Mesenchymal stem cell (in vitro differentiated cells and primary cell): ENCODE results near the gene ARHGEF4.

Experiments used
- DNase-seq: peaks from one replicate; pipeline ENCODE4 v3.0.0-alpha.2; 2013
- H2AFZ ChIP-seq: one replicate; pipeline ENCODE4 v1.6.1; 2013; ENCODE audit warnings: low read depth, mild to moderate bottlenecking, control low read depth, inconsistent platforms, low read length, moderate library complexity
- H2AK5ac ChIP-seq: 2 replicates; pipeline ENCODE4 v1.6.1; 2013; ENCODE audit warnings: low read length, moderate library complexity, mild to moderate bottlenecking, inconsistent platforms; ENCODE audit not compliant: severe bottlenecking
- H2BK120ac ChIP-seq: one replicate; pipeline ENCODE4 v1.6.1; 2013; ENCODE audit warnings: low read depth, mild to moderate bottlenecking, inconsistent platforms, low read length, moderate library complexity
- H2BK12ac ChIP-seq, 2 experiments: one replicate each; pipeline ENCODE4 v1.6.1; 2013; ENCODE audit warnings: inconsistent platforms in 2 of 2, low read length in 2 of 2, mild to moderate bottlenecking in 2 of 2, moderate library complexity in 2 of 2, control low read depth in 1 of 2
- H2BK15ac ChIP-seq: one replicate; pipeline ENCODE4 v1.6.1; 2013; ENCODE audit warnings: mild to moderate bottlenecking, low read depth, inconsistent platforms; ENCODE audit not compliant: poor library complexity, severe bottlenecking
- H2BK5ac ChIP-seq: 2 replicates; pipeline ENCODE4 v1.6.1; 2013; ENCODE audit warnings: low read depth, mild to moderate bottlenecking, low read length, control low read depth, inconsistent platforms; ENCODE audit not compliant: poor library complexity, severe bottlenecking
- H3K14ac ChIP-seq, 2 experiments: one replicate each; pipeline ENCODE4 v1.6.1; 2013; ENCODE audit warnings: inconsistent platforms in 2 of 2, low read length in 2 of 2, control low read depth in 1 of 2, mild to moderate bottlenecking in 1 of 2, moderate library complexity in 1 of 2
- H3K18ac ChIP-seq, 2 experiments: one replicate each; pipeline ENCODE4 v1.6.1; 2013; ENCODE audit warnings: inconsistent platforms in 2 of 2, low read length in 2 of 2, control low read depth in 1 of 2, low read depth in 1 of 2, mild to moderate bottlenecking in 1 of 2
- H3K23ac ChIP-seq, 2 experiments: one replicate each; pipeline ENCODE4 v1.6.1; 2013; ENCODE audit warnings: inconsistent platforms in 2 of 2, low read length in 2 of 2, mild to moderate bottlenecking in 2 of 2, moderate library complexity in 2 of 2, control low read depth in 1 of 2
- H3K27ac ChIP-seq: 2 replicates; pipeline ENCODE4 v1.5.1; 2013; ENCODE audit warnings: mild to moderate bottlenecking, moderate library complexity, low read length, control low read depth, inconsistent platforms; ENCODE audit not compliant: poor library complexity, severe bottlenecking
- H3K27me3 ChIP-seq, 2 experiments: 2 replicates each; pipeline versions ENCODE4 v1.6.1 to v1.7.0; 2013; ENCODE audit warnings: low read length in 2 of 2, mild to moderate bottlenecking in 2 of 2, moderate library complexity in 2 of 2, control low read depth in 1 of 2, inconsistent platforms in 1 of 2; ENCODE audit not compliant: control insufficient read depth in 1 of 2, insufficient read depth in 1 of 2
- H3K36me3 ChIP-seq, 2 experiments: 2 replicates each; pipeline versions ENCODE4 v1.6.1 to v1.7.0; 2013; ENCODE audit warnings: low read length in 2 of 2, control low read depth in 1 of 2, inconsistent platforms in 1 of 2, low read depth in 1 of 2, mild to moderate bottlenecking in 1 of 2; ENCODE audit not compliant: insufficient read depth in 2 of 2, control insufficient read depth in 1 of 2
- H3K4ac ChIP-seq, 2 experiments: one replicate each; pipeline ENCODE4 v1.6.1; 2013; ENCODE audit warnings: inconsistent platforms in 2 of 2, low read length in 2 of 2, mild to moderate bottlenecking in 2 of 2, moderate library complexity in 2 of 2, control low read depth in 1 of 2, low read depth in 1 of 2
- H3K4me1 ChIP-seq: 2 replicates; pipeline ENCODE4 v1.6.1; 2013; ENCODE audit warnings: low read depth, low read length, control low read depth; ENCODE audit not compliant: control insufficient read depth, insufficient read depth
- H3K4me2 ChIP-seq: 2 replicates; pipeline ENCODE4 v1.6.1; 2013; ENCODE audit warnings: low read length, mild to moderate bottlenecking, inconsistent platforms; ENCODE audit not compliant: poor library complexity, severe bottlenecking
- H3K4me3 ChIP-seq, 2 experiments: 2 replicates each; pipeline versions ENCODE4 v1.5.1 to v1.7.0; 2013; ENCODE audit warnings: low read length in 2 of 2, mild to moderate bottlenecking in 2 of 2, control low read depth in 1 of 2, low read depth in 1 of 2; ENCODE audit not compliant: insufficient read depth in 1 of 2
- H3K79me1 ChIP-seq: replicated peaks from 2 replicates; pipeline ENCODE4 v1.6.1; 2013; ENCODE audit warnings: mild to moderate bottlenecking, control low read depth, low read length, inconsistent platforms; ENCODE audit not compliant: poor library complexity, severe bottlenecking
- H3K9ac ChIP-seq: 2 replicates; pipeline ENCODE4 v1.7.0; 2013; ENCODE audit warnings: mild to moderate bottlenecking, low read length, moderate library complexity
- H3K9me3 ChIP-seq: 2 replicates; pipeline ENCODE4 v1.7.0; 2013; ENCODE audit warnings: mild to moderate bottlenecking, low read length; ENCODE audit not compliant: control insufficient read depth
- H4K8ac ChIP-seq: one replicate; pipeline ENCODE4 v1.6.1; 2013; ENCODE audit warnings: inconsistent platforms, mild to moderate bottlenecking, low read length, moderate library complexity
- H4K91ac ChIP-seq: one replicate; pipeline ENCODE4 v1.6.1; 2013; ENCODE audit warnings: mild to moderate bottlenecking, low read length, inconsistent platforms
- WGBS: methylation state at CpG from one replicate; pipeline ENCODE4 v1.1.7; 2013; ENCODE audit warnings: mixed read lengths; 5-methylcytosine and 5-hydroxymethylcytosine counted together

Gene ARHGEF4

GRCh38 chr2:131046028-131046917 lies 209.6 kb downstream of the ARHGEF4 start:
- Histone ChIP-seq H3K4ac (no peak overlapping the region), H2AK5ac (no peak overlapping the region), H2BK120ac (no peak overlapping the region), H3K9ac (no peak overlapping the region), H3K4me3 (no peak overlapping the region), H3K36me3 (peaks cover 55 to 69% of the 10 kb centered on the region in 2 experiments), H3K4me1 (peaks cover 8% of the 10 kb centered on the region), H3K23ac (peak overlapping the region in 1 of 2 experiments; percentile 66), H2BK15ac (no peak overlapping the region), H3K27me3 (no peaks in the 10 kb centered on the region), H4K8ac (no peak overlapping the region), H2BK12ac (no peak overlapping the region), H2BK5ac (no peak overlapping the region), H2AFZ (no peak overlapping the region), H3K79me1 (peaks cover 29% of the 10 kb centered on the region), H4K91ac (no peak overlapping the region), H3K4me2 (no peak overlapping the region), H3K27ac (no peak overlapping the region), H3K9me3 (no peaks in the 10 kb centered on the region), H3K18ac (no peak overlapping the region), H3K14ac (no peak overlapping the region)
- WGBS = 96% methylated on average over 31 of the region's 32 CpGs
- DNase-seq = no peak

- Histone ChIP-seq H3K23ac (no peak overlapping the region), H2BK120ac (no peak overlapping the region), H3K4me3 (no peak overlapping the region), H3K4me2 (no peak overlapping the region), H2BK5ac (no peak overlapping the region), H3K4me1 (peaks cover 7% of the 10 kb centered on the region), H2AK5ac (no peak overlapping the region), H3K27me3 (no peaks in the 10 kb centered on the region), H3K27ac (no peak overlapping the region), H3K9me3 (no peaks in the 10 kb centered on the region), H3K18ac (no peak overlapping the region), H3K14ac (no peak overlapping the region), H2BK12ac (no peak overlapping the region), H2BK15ac (no peak overlapping the region), H3K79me1 (peaks cover 32% of the 10 kb centered on the region), H4K8ac (no peak overlapping the region), H3K9ac (no peak overlapping the region), H4K91ac (no peak overlapping the region), H2AFZ (no peak overlapping the region), H3K36me3 (peaks cover 58 to 72% of the 10 kb centered on the region in 2 experiments), H3K4ac (no peak overlapping the region)
- 96% methylated on average over 13 of the region's 18 CpGs for WGBS
- DNase-seq = no peak
These were observed 210.4 kb downstream of the ARHGEF4 start for GRCh38 chr2:131046918-131047652.

- H3K4me2 ChIP-seq = no peak overlapping the region
These were observed 211.3 kb downstream of the ARHGEF4 start for GRCh38 chr2:131047920-131048560.

GRCh38 chr2:131048641-131049040 lies 211.9 kb downstream of the ARHGEF4 start:
- Histone ChIP-seq H2AFZ (no peak overlapping the region), H4K8ac (no peak overlapping the region), H2BK12ac (no peak overlapping the region), H3K4me1 (peaks cover 4% of the 10 kb centered on the region), H2BK15ac (no peak overlapping the region), H3K4ac (no peak overlapping the region), H3K23ac (no peak overlapping the region), H3K36me3 (peaks cover 74 to 78% of the 10 kb centered on the region in 2 experiments), H3K14ac (no peak overlapping the region), H3K18ac (no peak overlapping the region), H2AK5ac (no peak overlapping the region), H2BK5ac (no peak overlapping the region), H3K4me3 (no peak overlapping the region), H4K91ac (no peak overlapping the region), H3K27me3 (no peaks in the 10 kb centered on the region), H3K27ac (no peak overlapping the region), H3K9ac (no peak overlapping the region), H3K4me2 (no peak overlapping the region), H3K79me1 (peaks cover 42% of the 10 kb centered on the region), H2BK120ac (no peak overlapping the region), H3K9me3 (no peaks in the 10 kb centered on the region)
- WGBS = 96% methylated on average over 6 of the region's 6 CpGs
- DNase-seq = no peak

More at GRCh38 chr2:131047920-131048560, 211.3 kb downstream of the ARHGEF4 start:
- no peaks in the 10 kb centered on the region for H3K9me3 ChIP-seq
- H2AFZ ChIP-seq = no peak overlapping the region
- no peak overlapping the region for H3K4me3 ChIP-seq
- no peak overlapping the region for H2AK5ac ChIP-seq
- H3K4ac ChIP-seq = no peak overlapping the region
- no peak overlapping the region for H4K8ac ChIP-seq
- no peak overlapping the region for H4K91ac ChIP-seq
- peaks cover 68 to 81% of the 10 kb centered on the region in 2 experiments for H3K36me3 ChIP-seq
- H3K4me1 ChIP-seq = peaks cover 7% of the 10 kb centered on the region
- H2BK12ac ChIP-seq = no peak overlapping the region
- peaks cover 39% of the 10 kb centered on the region for H3K79me1 ChIP-seq
- 97% methylated on average over 8 of the region's 11 CpGs for WGBS
- no peak overlapping the region for H2BK15ac ChIP-seq
- DNase-seq = no peak
- H3K18ac ChIP-seq = no peak overlapping the region
- H3K9ac ChIP-seq = no peak overlapping the region
- peak overlapping the region; percentile 46 for H2BK5ac ChIP-seq
- H3K27me3 ChIP-seq = no peaks in the 10 kb centered on the region
- no peak overlapping the region for H3K27ac ChIP-seq
- no peak overlapping the region for H3K23ac ChIP-seq
- H2BK120ac ChIP-seq = no peak overlapping the region
- H3K14ac ChIP-seq = no peak overlapping the region
